Measurements from ENCODE around the gene DDX31.
A peak's percentile ranks its signal among the peaks of the same experiment; 100 is the strongest.
"Not testable (repeated sequence)": the region's sequence is repeated elsewhere in the genome, so short reads cannot be mapped to it uniquely, and the experiment has no call there.

DDX31 gene

GRCh38 chr9:132575811-132576210 is 94.0 kb downstream of the DDX31 start:
- in situ Hi-C loops (cut with HindIII; ENCODE audit: low pct_unique_long_range_greater_than_20kb, low sequenced_read_pairs), result no loop called here
- no peak for DNase-seq (ENCODE audit: low read depth in 1 of 2, low spot score in 1 of 2)
- no peak for TF ChIP-seq JUND (IDR thresholded peaks at IDR 0.05; ENCODE audit: low read depth)

GRCh38 chr9:132575005-132575609 is 94.7 kb downstream of the DDX31 start:
- in situ Hi-C loops (cut with HindIII; ENCODE audit: low pct_unique_long_range_greater_than_20kb, low sequenced_read_pairs), result no loop called here
- TF ChIP-seq JUND (IDR thresholded peaks at IDR 0.05; ENCODE audit: low read depth), result no peak
- peak; percentile 86 to 95 for DNase-seq (ENCODE audit: low read depth in 1 of 2, low spot score in 1 of 2)

- no peak for TF ChIP-seq JUND (IDR thresholded peaks at IDR 0.05; ENCODE audit: low read depth)
- in situ Hi-C loops (cut with HindIII; ENCODE audit: low pct_unique_long_range_greater_than_20kb, low sequenced_read_pairs), result no loop called here
- peak in 1 of 2 experiments; percentile 49 for DNase-seq (ENCODE audit: low read depth in 1 of 2, low spot score in 1 of 2)
Observed at GRCh38 chr9:132572921-132573320, 96.9 kb downstream of the DDX31 start.

- no peak for TF ChIP-seq JUND (IDR thresholded peaks at IDR 0.05; ENCODE audit: low read depth)
- in situ Hi-C loops (cut with HindIII; ENCODE audit: low pct_unique_long_range_greater_than_20kb, low sequenced_read_pairs), result no loop called here
- DNase-seq (ENCODE audit: low read depth in 1 of 2, low spot score in 1 of 2), result no peak
Observed at GRCh38 chr9:132571806-132572600, 97.8 kb downstream of the DDX31 start.

GRCh38 chr9:132568787-132569186 is 101.0 kb downstream of the DDX31 start:
- in situ Hi-C loops (cut with HindIII; ENCODE audit: low pct_unique_long_range_greater_than_20kb, low sequenced_read_pairs), result not testable (repeated sequence)
- DNase-seq (ENCODE audit: low read depth in 1 of 2, low spot score in 1 of 2), result peak in 1 of 2 experiments; percentile 52

GRCh38 chr9:132564526-132564925 is 105.3 kb downstream of the DDX31 start:
- no peak for DNase-seq (ENCODE audit: low read depth in 1 of 2, low spot score in 1 of 2)
- no peak for TF ChIP-seq JUND (IDR thresholded peaks at IDR 0.05; ENCODE audit: low read depth)
- in situ Hi-C loops (cut with HindIII; ENCODE audit: low pct_unique_long_range_greater_than_20kb, low sequenced_read_pairs), result no loop called here

- DNase-seq (ENCODE audit: low read depth in 1 of 2, low spot score in 1 of 2), result no peak
- in situ Hi-C loops (cut with HindIII; ENCODE audit: low pct_unique_long_range_greater_than_20kb, low sequenced_read_pairs), result no loop called here
Observed at GRCh38 chr9:132562306-132562573, 107.5 kb downstream of the DDX31 start.

GRCh38 chr9:132560616-132561202 is 109.1 kb downstream of the DDX31 start:
- in situ Hi-C loops (cut with HindIII; ENCODE audit: low pct_unique_long_range_greater_than_20kb, low sequenced_read_pairs), result no loop called here
- no peak for DNase-seq (ENCODE audit: low read depth in 1 of 2, low spot score in 1 of 2)
- no peak for TF ChIP-seq JUND (IDR thresholded peaks at IDR 0.05; ENCODE audit: low read depth)

More at GRCh38 chr9:132562306-132562573, 107.5 kb downstream of the DDX31 start:
- no peak for TF ChIP-seq JUND (IDR thresholded peaks at IDR 0.05; ENCODE audit: low read depth)

- no peak for DNase-seq (ENCODE audit: low read depth in 1 of 2, low spot score in 1 of 2)
- in situ Hi-C loops (cut with HindIII; ENCODE audit: low pct_unique_long_range_greater_than_20kb, low sequenced_read_pairs), result no loop called here
Observed at GRCh38 chr9:132559711-132560110, 110.1 kb downstream of the DDX31 start.

GRCh38 chr9:132557159-132557558 is 112.6 kb downstream of the DDX31 start:
- in situ Hi-C loops (cut with HindIII; ENCODE audit: low pct_unique_long_range_greater_than_20kb, low sequenced_read_pairs), result no loop called here
- DNase-seq (ENCODE audit: low read depth in 1 of 2, low spot score in 1 of 2), result no peak
- TF ChIP-seq JUND (IDR thresholded peaks at IDR 0.05; ENCODE audit: low read depth), result no peak

More at GRCh38 chr9:132559711-132560110, 110.1 kb downstream of the DDX31 start:
- no peak for TF ChIP-seq JUND (IDR thresholded peaks at IDR 0.05; ENCODE audit: low read depth)

GRCh38 chr9:132556714-132557113 is 113.1 kb downstream of the DDX31 start:
- in situ Hi-C loops (cut with HindIII; ENCODE audit: low pct_unique_long_range_greater_than_20kb, low sequenced_read_pairs), result no loop called here
- TF ChIP-seq JUND (IDR thresholded peaks at IDR 0.05; ENCODE audit: low read depth), result no peak
- no peak for DNase-seq (ENCODE audit: low read depth in 1 of 2, low spot score in 1 of 2)

GRCh38 chr9:132556235-132556634 is 113.5 kb downstream of the DDX31 start:
- in situ Hi-C loops (cut with HindIII; ENCODE audit: low pct_unique_long_range_greater_than_20kb, low sequenced_read_pairs), result no loop called here
- no peak for TF ChIP-seq JUND (IDR thresholded peaks at IDR 0.05; ENCODE audit: low read depth)
- no peak for DNase-seq (ENCODE audit: low read depth in 1 of 2, low spot score in 1 of 2)

GRCh38 chr9:132555528-132555927 is 114.3 kb downstream of the DDX31 start:
- DNase-seq (ENCODE audit: low read depth in 1 of 2, low spot score in 1 of 2), result no peak
- TF ChIP-seq JUND (IDR thresholded peaks at IDR 0.05; ENCODE audit: low read depth), result no peak
- in situ Hi-C loops (cut with HindIII; ENCODE audit: low pct_unique_long_range_greater_than_20kb, low sequenced_read_pairs), result no loop called here

All from T47D (cell line).